IPS DF 19.7 (cell line): ENCODE measurements around the gene SRR.

Experiments used
- DNase-seq: peaks from one replicate; pipeline ENCODE4 v3.0.0-alpha.2; 2013; ENCODE audit warnings: low read depth, low spot score

SRR gene

DNA sequence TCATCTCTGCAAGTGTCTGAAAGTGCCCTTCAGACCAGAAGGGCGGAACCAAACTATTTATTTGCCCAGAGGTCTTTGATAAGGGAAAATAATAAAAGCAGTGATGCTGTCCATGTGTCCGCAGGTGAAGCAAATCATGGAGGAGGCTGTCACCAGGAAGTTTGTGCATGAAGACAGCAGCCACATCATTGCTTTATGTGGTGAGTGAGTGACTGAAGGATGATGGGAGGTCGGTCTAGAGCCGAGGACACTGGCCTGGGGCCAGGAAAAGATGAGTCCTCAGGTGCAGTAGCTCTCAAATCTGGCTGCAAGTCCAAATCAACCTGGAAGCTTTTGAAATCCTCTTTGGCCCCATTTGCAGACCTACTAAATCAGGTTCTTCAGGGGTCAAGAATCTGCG lies 39.7 kb downstream of the SRR start:
- no peak for DNase-seq

GRCh38 chr17:2344528-2344927 lies 40.8 kb downstream of the SRR start:
- DNase-seq = no peak

- no peak for DNase-seq
Measured at GRCh38 chr17:2346475-2346874, 42.7 kb downstream of the SRR start.

DNA sequence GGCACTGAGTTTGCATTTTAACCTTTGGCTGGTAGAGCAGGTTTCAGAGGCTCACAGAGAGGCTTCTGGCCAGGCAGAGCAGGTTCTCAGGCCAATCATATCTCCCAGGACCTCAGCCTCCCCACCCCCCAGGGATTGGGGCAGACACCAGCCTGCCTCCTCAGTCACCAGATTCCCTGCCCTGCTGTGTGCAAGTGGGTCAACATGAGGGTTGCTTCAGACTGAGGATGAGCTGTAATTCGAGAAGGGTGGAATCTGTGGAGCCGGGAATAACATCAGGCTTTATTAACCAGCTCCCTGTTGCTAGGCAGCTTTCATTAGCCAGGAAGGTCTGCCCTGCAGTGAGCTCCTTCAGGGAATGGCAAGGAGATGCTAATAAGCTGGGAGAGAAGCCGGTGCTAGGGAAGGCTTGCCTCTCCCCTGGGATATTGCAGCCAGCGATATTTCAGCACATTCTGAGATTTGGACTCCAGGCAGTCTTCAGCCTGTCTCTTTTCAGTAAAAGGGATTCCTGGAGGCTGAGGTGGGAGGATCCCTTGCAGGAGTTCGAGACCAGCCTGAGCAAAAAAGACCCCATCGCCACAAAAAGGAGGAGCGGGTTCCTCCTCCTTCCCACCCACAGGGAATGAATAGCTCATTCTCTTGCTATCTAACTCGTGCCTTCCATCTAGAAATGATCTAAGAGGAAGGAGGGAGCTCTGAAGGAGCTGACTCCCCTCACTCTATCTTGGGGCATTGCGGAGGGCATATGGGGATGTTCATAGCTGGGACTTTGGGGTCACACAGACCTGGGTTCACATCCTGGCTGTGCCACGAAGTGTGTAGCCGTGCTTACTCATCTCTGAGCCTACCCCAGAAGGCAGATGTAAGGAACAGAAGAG lies 44.3 kb downstream of the SRR start:
- peak; percentile 100 for DNase-seq

GRCh38 chr17:2351269-2351668 lies 47.5 kb downstream of the SRR start:
- DNase-seq = no peak

- DNase-seq = no peak
Measured at GRCh38 chr17:2354311-2354710, 50.6 kb downstream of the SRR start.

DNA sequence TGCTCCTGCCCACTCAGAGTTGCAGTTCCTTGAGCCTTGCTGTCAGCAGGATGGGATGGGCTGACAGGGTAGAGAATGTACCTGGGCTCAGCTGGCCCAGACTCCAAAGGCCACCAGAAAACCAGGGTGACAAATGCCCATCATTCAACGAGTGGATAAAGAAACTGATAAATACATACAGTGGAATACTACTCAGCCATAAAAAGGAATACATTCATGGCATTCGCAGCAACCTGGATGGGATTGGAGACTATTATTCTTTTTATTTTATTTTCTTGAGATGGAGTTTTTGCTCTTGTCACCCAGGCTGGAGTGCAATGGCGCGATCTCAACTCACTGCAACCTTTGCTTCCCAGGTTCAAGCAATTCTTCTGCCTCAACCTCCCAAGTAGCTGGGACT lies 53.5 kb downstream of the SRR start:
- no peak for DNase-seq

- no peak for DNase-seq
Measured at GRCh38 chr17:2357931-2358434, 54.2 kb downstream of the SRR start.

GRCh38 chr17:2361010-2361760 lies 57.4 kb downstream of the SRR start:
- DNase-seq = no peak

DNA sequence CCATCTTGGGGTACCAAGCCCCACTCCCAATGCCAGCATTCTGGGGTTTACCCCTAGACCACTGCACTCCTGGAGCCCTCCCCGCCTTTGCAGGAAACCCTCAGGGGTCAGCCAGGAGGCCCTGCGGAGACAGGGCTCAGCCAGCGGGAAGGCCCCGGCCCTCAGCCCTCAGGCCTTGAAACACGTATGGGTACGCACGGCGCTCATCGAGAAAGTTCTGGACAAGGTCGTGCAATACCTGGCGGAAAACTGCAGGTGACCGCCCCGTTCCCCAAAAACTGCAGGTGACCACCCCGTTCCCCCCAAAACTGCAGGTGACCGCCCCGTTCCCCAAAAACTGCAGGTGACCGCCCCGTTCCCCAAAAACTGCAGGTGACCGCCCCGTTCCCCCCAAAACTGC lies 58.3 kb downstream of the SRR start:
- DNase-seq = no peak

GRCh38 chr17:2362416-2362815 lies 58.7 kb downstream of the SRR start:
- DNase-seq = no peak

DNA sequence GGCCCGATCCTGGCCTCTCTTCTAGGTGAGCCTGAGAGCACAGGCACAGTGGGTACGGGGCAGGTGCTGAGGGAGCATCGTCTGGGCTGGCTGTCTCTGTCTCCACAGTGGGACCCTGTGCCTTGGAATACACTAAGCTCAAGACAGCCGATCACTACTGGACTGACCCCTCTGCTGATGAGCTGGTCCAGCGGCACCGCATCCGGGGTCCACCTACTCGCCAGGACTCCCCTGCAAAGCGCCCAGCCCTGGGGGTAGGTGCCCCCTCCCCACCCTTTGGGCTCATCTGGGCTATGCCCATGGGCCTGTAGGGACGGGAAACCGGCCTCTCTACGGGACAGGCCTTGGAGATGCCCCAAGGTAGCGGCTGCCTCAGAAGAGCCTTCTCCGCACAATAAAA lies 59.1 kb downstream of the SRR start:
- DNase-seq = no peak

DNA sequence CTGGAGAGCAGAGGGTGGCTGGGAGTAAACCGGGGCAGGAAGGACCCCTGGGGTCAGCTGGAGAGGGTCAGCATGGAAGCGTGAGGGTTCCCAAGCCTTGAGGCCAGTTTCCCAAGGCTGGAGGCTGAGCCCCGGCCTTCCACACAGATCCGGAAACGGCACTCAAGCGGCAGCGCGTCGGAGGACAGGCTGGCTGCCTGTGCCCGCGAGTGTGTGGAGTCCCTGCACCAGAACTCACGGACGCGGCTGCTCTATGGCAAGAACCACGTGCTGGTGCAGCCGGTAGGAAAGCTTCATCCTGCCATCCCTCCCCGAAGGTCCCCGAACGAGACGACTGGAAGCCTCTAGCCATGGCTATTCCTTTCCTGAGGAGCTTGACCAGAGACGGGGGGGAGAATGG lies 59.6 kb downstream of the SRR start:
- no peak for DNase-seq

- no peak for DNase-seq
Measured at GRCh38 chr17:2363851-2364762, 60.4 kb downstream of the SRR start.

- DNase-seq = no peak
Measured at GRCh38 chr17:2364763-2365116, 61.0 kb downstream of the SRR start.

- DNase-seq = no peak
Measured at GRCh38 chr17:2365132-2365531, 61.4 kb downstream of the SRR start.

GRCh38 chr17:2366747-2367494 lies 63.2 kb downstream of the SRR start:
- DNase-seq = no peak

DNA sequence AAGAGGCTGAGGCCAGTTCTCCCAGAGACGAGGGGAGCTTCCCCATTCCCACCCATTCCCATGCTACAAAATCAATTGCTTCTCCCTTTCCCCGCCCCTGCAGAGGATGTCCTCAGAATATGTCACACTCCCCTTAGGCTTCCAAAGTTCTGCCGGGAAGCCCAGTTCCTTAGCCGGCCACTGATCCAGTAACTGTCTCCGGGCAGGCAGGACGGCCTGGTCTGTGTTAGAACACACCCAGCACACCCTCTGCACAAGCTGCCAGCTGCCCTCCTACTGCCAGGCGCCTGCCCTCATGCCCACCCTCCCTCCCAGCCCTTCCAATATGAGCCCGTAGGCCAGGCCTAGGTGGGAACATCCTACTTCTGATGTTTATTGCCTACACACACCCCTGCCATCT lies 64.6 kb downstream of the SRR start:
- no peak for DNase-seq

DNA sequence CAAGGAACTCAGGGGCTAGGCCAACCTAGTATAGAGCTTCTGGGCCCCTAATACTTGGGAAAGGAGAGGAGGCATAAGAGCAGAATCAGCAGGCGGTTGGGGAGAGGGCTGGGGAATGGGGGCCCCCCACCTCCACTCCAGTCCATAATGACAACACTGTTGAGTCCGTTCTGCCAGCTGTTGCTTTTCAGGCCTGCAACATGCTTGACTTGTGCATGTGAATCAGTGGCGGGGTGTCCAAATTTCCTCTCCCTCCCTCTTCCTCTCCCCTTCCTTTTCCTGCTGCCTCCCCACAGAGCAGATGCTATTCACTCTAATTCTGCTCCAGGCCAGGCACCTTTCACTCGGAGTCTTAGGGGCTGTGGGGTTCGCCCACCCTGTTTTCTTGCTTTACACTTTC lies 65.3 kb downstream of the SRR start:
- DNase-seq = no peak

DNA sequence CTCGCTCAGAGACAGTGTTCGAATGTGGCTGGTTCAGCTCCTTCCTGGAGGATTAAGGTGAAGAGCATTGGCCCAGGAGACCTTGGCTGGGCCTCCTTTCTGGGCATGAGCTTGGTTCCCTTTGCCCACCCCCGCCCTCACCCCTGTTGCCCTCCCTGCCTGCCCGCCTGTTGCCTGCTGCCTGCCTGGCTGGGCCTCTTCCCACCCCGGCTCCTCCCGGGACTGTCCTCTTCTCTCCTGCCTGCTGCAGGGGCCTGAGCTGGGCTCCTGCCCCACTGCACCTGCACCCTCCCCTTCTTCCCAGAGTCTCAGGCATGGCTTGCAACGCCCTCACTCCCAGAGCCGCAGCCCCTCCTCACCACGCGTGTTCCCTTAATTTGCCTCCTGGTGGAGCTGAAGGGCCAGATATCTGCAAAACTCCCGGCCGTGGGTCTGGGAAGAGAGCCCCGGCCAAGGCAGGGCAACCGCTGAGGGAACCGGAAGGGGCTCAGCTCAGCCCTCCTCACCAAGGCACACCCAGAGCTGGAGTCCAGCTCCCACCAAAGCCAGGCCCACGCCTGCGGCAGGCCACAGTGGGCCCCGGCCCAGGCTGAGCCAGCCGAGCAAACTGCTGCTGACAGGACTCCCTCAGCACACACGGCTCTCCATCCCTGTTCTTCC lies 65.9 kb downstream of the SRR start:
- no peak for DNase-seq

GRCh38 chr17:2370211-2370589 lies 66.5 kb downstream of the SRR start:
- DNase-seq = no peak
